GM18526 (cell line): ENCODE measurements around the gene SELENOK.

ENCODE experiments used
- POLR2A ChIP-seq: IDR thresholded peaks from 3 replicates; pipeline ENCODE4 v1.6.1; 2011; ENCODE audit not compliant: insufficient read length; ENCODE audit errors: extremely low read depth

Gene SELENOK

DNA sequence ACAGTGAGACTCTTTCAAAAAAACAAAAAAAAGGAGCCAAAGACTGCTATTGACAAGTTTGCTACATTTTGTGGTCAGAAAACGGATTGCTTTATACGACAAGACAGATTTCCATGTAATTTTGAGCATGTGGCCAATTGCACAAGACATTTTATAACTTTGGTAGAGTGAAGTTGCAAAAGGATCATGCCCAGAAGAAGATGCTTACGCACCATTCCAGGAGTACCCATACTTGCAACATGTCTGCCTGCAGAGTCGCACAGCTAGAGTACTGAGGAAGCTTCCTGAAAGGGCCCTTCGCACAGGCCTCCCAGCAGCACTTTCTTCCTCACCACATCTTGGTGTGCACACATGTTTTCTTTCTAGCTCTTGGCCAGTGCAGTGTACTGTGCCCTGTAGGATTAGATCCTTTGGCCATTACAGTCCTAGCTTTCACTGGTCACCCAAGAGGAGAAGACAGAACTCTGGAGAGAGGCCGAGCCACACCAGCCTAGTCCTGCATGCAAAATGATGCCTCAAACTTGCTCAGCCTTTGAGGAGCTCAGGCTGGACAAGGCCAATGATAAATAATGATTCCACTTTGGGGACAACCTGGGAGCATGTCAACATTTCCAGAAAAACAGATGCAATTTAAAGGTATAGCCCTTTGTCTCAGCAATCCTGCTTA, 57.1 kb downstream of the SELENOK start:
- no peak for TF ChIP-seq POLR2A
